Gastroesophageal sphincter (tissue), 4 donors: Measurements from ENCODE around the gene OPCML. TPM values are rescaled to one million over a fixed set of nuclear protein-coding genes. Genes with fewer than 3 reads are reported as not detected.

Experiments used
- ATAC-seq: fragments of 150-250 bp; one replicate; pipeline ENCODE4 v1.9.1; 2016; ENCODE audit warnings: mild to moderate bottlenecking, moderate library complexity
- H3K27ac ChIP-seq, 4 donors: fragments of 200-600 bp; sonication (generic) in 3 of 4; 1 replicate in 3 of 4; 2 replicates in 1 of 4; pipeline ENCODE4 v1.5.1; 2016 to 2019
- H3K27me3 ChIP-seq: fragments of 200-600 bp; sonication (generic); one replicate; pipeline ENCODE4 v1.5.1; 2019
- H3K36me3 ChIP-seq, 2 donors: fragments of 200-600 bp; sonication (generic); one replicate each; pipeline ENCODE4 v1.5.1; 2019; ENCODE audit warnings: control low read depth in 1 of 2
- H3K4me1 ChIP-seq, 3 donors: fragments of 200-600 bp; sonication (generic); 1 replicate in 2 of 3; 2 replicates in 1 of 3; pipeline ENCODE4 v1.5.1; 2016 to 2019; ENCODE audit warnings: control low read depth in 2 of 3
- H3K4me3 ChIP-seq, 2 donors: fragments of 200-600 bp; sonication (generic); one replicate each; pipeline ENCODE4 v1.5.1; 2019; ENCODE audit warnings: mild to moderate bottlenecking in 1 of 2, moderate library complexity in 1 of 2
- H3K9me3 ChIP-seq, 3 donors: fragments of 200-600 bp; sonication (generic); one replicate each; pipeline ENCODE4 v1.5.1; 2017 to 2019; ENCODE audit warnings: control low read depth in 2 of 3
- CTCF ChIP-seq, 4 experiments: fragments of 200-600 bp in 2 of 4; fragments of 450-650 bp in 2 of 4; sonication (generic) in 1 of 4; IDR thresholded peaks; one replicate each; pipeline ENCODE4 v1.5.1; 2017 to 2019; ENCODE audit warnings: antibody characterized with exemption in 4 of 4, mild to moderate bottlenecking in 2 of 4, moderate library complexity in 2 of 4
- EP300 ChIP-seq: sonication (generic); formaldehyde crosslinking; IDR thresholded peaks from one replicate; pipeline ENCODE4 v1.6.1; 2017; ENCODE audit warnings: antibody characterized with exemption, mild to moderate bottlenecking
- POLR2A ChIP-seq, 2 donors: fragments of 450-650 bp; IDR thresholded peaks; one replicate each; pipeline ENCODE4 v1.6.1; 2017; ENCODE audit warnings: antibody characterized with exemption in 2 of 2, mild to moderate bottlenecking in 2 of 2, moderate library complexity in 1 of 2
- POLR2AphosphoS5 ChIP-seq: sonication (generic); formaldehyde crosslinking; IDR thresholded peaks from one replicate; pipeline ENCODE4 v1.6.1; 2017; ENCODE audit warnings: antibody characterized with exemption
- WGBS, 2 donors: methylation state at CpG; one replicate each; pipeline ENCODE4 v1.1.5; 2018; ENCODE audit warnings: low coverage in 1 of 2; 5-methylcytosine and 5-hydroxymethylcytosine counted together
- total RNA-seq, 4 donors: library from RNA; depleted of rRNA; stranded (reverse); fragments of >200 nt; gene quantifications; one replicate each; pipeline ENCODE4 v1.1.0, GENCODE V29; 2016

The OPCML gene
- total RNA-seq, 4 donors from 2014 or later = 0.13 to 0.93 (median 0.33) TPM

GRCh38 chr11:133305208-133305956 lies 226.9 kb downstream of the OPCML start:
- Histone ChIP-seq H3K27ac (no peak overlapping the region), H3K27me3 (no peaks in the 10 kb centered on the region), H3K36me3 (no peaks in the 10 kb centered on the region), H3K4me1 (no peaks in the 10 kb centered on the region), H3K9me3 (no peaks in the 10 kb centered on the region), H3K4me3 (no peak overlapping the region)
- no peak for TF ChIP-seq POLR2AphosphoS5
- no peak for TF ChIP-seq EP300
- no peak for TF ChIP-seq POLR2A (IDR thresholded peaks at IDR 0.05)
- TF ChIP-seq CTCF (IDR thresholded peaks at IDR 0.05) = no peak
- no peak for ATAC-seq
- 51 to 68% methylated on average over 3 to 5 of the region's 5 CpGs for WGBS, 2 donors

- no peak overlapping the region for H3K27ac ChIP-seq
- H3K36me3 ChIP-seq = no peaks in the 10 kb centered on the region
- no peak overlapping the region for H3K4me3 ChIP-seq
- H3K27me3 ChIP-seq = no peaks in the 10 kb centered on the region
- no peak for TF ChIP-seq EP300
- TF ChIP-seq POLR2AphosphoS5 = no peak
- TF ChIP-seq POLR2A (IDR thresholded peaks at IDR 0.05) = no peak
- TF ChIP-seq CTCF (IDR thresholded peaks at IDR 0.05) = no peak
- H3K9me3 ChIP-seq = no peaks in the 10 kb centered on the region
- no peaks in the 10 kb centered on the region for H3K4me1 ChIP-seq
- ATAC-seq = no peak
- WGBS, 2 donors = 81 to 83% methylated on average over 5 of the region's 5 CpGs
Measured at GRCh38 chr11:133303262-133303661, 229.0 kb downstream of the OPCML start.

DNA sequence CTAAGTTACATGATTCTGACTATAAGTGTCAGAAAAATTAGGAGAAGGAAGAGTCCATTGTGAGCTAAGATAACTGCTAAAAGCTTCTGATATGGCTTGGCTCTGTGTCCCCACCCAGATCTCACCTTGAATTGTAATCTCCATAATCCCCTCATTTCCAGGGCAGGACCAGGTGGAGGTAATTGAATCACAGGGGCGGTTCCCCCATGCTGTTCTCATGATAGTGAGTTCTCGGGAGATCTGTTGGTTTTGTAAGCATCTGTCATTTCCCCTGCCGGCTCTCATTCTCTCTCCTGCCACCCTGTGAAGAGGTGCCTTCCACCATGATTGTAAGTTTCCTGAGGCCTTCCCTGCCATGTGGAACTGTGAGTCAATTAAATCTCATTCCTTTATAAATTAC lies 230.2 kb downstream of the OPCML start:
- ATAC-seq = no peak
- TF ChIP-seq POLR2AphosphoS5 = no peak
- no peak for TF ChIP-seq POLR2A (IDR thresholded peaks at IDR 0.05)
- Histone ChIP-seq H3K4me3 (no peak overlapping the region), H3K9me3 (no peaks in the 10 kb centered on the region), H3K27me3 (no peaks in the 10 kb centered on the region), H3K4me1 (no peaks in the 10 kb centered on the region), H3K27ac (no peak overlapping the region), H3K36me3 (no peaks in the 10 kb centered on the region)
- WGBS, 2 donors = 20 to 30% methylated on average over 1 to 3 of the region's 3 CpGs

DNA sequence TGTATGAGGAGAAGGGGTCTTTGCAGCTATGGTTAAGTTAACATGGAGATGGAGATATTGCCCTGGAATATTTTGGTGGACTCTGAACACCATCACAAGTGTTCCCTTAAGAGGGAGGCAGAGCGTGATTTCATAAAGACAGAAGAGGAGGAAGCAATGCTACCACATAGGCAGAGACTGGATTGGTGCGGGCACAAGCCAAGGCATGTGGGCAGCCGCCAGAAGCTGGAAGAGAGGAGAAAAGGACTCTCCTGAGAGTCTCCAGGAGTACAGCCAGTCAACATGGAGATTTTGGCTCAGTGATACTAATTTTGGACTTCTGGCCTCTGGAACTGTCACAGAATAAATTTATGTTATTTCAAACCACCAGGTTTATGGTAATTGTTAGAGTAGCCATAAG lies 231.6 kb downstream of the OPCML start:
- Histone ChIP-seq H3K27ac (no peak overlapping the region), H3K9me3 (no peaks in the 10 kb centered on the region), H3K36me3 (no peaks in the 10 kb centered on the region), H3K27me3 (peaks cover 3% of the 10 kb centered on the region), H3K4me3 (no peak overlapping the region), H3K4me1 (no peaks in the 10 kb centered on the region)
- TF ChIP-seq CTCF (IDR thresholded peaks at IDR 0.05) = no peak
- WGBS, 2 donors = 82 to 83% methylated on average over 3 of the region's 3 CpGs
- ATAC-seq = no peak

DNA sequence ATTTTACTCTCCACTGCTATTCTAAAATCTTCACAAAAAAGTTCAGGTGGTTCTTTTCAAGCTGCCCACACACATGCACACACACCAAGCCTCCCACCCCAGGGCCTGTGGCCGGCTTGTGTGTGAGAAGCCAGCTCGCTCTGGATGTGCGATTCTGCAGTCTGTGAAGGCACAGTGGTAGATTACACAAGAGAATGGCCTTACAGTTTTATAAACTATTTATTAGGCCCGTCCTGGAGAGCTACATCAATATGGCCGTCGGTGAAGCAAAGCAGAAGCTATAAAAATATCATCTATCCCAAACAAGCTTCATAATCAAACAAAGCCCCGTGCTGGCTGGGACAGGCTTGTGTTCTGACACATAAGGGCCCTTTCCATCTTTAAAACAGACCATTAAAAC lies 240.5 kb downstream of the OPCML start:
- WGBS, 2 donors = 11 to 12% methylated on average over 5 to 7 of the region's 7 CpGs
- no peak for ATAC-seq
- H3K36me3 ChIP-seq = no peaks in the 10 kb centered on the region
- H3K27ac ChIP-seq = no peak overlapping the region
- H3K4me3 ChIP-seq = no peak overlapping the region
- peaks cover 3% of the 10 kb centered on the region for H3K27me3 ChIP-seq
- TF ChIP-seq POLR2A (IDR thresholded peaks at IDR 0.05) (no peak), EP300 (no peak), CTCF (IDR thresholded peaks at IDR 0.05) (no peak), POLR2AphosphoS5 (no peak)
- peaks cover 0 to 5% (median 0%) of the 10 kb centered on the region in 3 donors for H3K4me1 ChIP-seq
- H3K9me3 ChIP-seq = no peaks in the 10 kb centered on the region
